ENCODE data around the gene ATG14. TPM values are rescaled to one million over a fixed set of nuclear protein-coding genes. Genes with fewer than 3 reads are reported as not detected.

The ATG14 gene
- polyA plus RNA-seq, 1 of the 3 experiments (the other 2 are of a cell fraction), result 4.3 TPM

- 50% methylated on average over 3 of the region's 3 CpGs for WGBS (ENCODE audit: low lambda C conversion rate)
- TF ChIP-seq, protein P1, sequence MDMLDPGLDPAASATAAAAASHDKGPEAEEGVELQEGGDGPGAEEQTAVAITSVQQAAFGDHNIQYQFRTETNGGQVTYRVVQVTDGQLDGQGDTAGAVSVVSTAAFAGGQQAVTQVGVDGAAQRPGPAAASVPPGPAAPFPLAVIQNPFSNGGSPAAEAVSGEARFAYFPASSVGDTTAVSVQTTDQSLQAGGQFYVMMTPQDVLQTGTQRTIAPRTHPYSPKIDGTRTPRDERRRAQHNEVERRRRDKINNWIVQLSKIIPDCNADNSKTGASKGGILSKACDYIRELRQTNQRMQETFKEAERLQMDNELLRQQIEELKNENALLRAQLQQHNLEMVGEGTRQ (IDR thresholded peaks at IDR 0.05; ENCODE audit: borderline replicate concordance, low read depth, low read length), result no peak
- TF ChIP-seq TEAD4 (IDR thresholded peaks at IDR 0.05; ENCODE audit: borderline replicate concordance, insufficient read depth) (no peak), GATA2 (CRISPR knock-in tag; IDR thresholded peaks at IDR 0.05) (0 out of 2 replicates have a peak, but pooled peaks have one; percentile 15)
- Histone ChIP-seq H3K4me2 (no peak overlapping the region), H3K4me1 (ENCODE audit: control insufficient read depth in 1 of 2, insufficient read depth in 2 of 2, low read depth in 1 of 2, low read length in 1 of 2) (peaks cover 0 to 3% of the 10 kb centered on the region in 2 experiments; a peak in 1 of 4 replicates), H3K9me2 (no peaks in the 10 kb centered on the region), H3K9ac (no peak overlapping the region), H3K4me3 (ENCODE audit: low read depth in 2 of 2, low read length in 1 of 2) (no peak overlapping the region), H3K79me2 (ENCODE audit: insufficient read depth) (peaks cover 37% of the 10 kb centered on the region; the same call in 1 of the 2 replicates), H3K36me3 (replicated peaks in 1 of 2; ENCODE audit: control insufficient read depth in 1 of 2, insufficient read depth in 2 of 2, low read length in 1 of 2) (peaks cover 6 to 19% of the 10 kb centered on the region in 2 experiments), H3K27me3 (ENCODE audit: insufficient read depth) (no peaks in the 10 kb centered on the region), H3K27ac (ENCODE audit: low read depth in 2 of 2, low read length in 1 of 2) (no peak overlapping the region), H3F3A (replicated peaks; ENCODE audit: insufficient read depth) (no peaks in the 10 kb centered on the region), H2AFZ (ENCODE audit: low read depth) (no peak overlapping the region), H3K9me3 (peaks cover 11% of the 10 kb centered on the region; the same call in 1 of the 2 replicates), H4K20me1 (ENCODE audit: insufficient read depth) (no peaks in the 10 kb centered on the region)
- no peak for DNase-seq
- ChIA-PET POLR2A (no interaction called here), CTCF (interaction anchor here (2.9 kb wide), 1 partner anchor 46 kb away, joined by 11 read pairs; the partner anchor contains the start of gene FBXO34)
These were observed 93.9 kb downstream of the ATG14 start for GRCh38 chr14:55317542-55318306.

DNA sequence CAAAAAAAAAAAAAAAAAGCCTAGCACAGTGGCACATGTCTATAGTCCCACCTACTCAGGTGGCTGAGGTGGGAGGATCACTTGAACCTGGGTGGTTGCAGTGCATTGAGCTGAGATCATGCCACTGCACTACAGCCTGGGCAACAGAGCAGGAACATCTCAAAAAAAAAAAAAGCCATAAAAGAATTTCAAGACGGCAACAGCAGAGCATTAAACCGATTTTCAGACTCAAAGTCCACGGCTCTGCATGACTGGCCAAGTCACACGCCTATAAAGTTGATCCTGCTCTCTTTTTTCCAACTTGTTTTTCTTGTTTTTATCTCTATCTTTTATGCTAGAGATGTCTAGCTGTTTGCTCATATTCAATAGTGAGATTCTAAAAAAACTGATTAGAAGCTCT lies 95.1 kb downstream of the ATG14 start:
- POLR2A ChIA-PET, result interaction anchor here (0.7 kb wide), 1 partner anchor 1108 kb away, joined by 6 read pairs; no protein-coding TSS in a partner anchor
- TF ChIP-seq TAF1 (IDR thresholded peaks at IDR 0.05; ENCODE audit: borderline replicate concordance, low read depth, low read length) (no peak), TEAD4 (IDR thresholded peaks at IDR 0.05; ENCODE audit: borderline replicate concordance, insufficient read depth) (no peak), YY1 (IDR thresholded peaks at IDR 0.05; ENCODE audit: low read depth) (no peak), FOXM1 (IDR thresholded peaks at IDR 0.05; ENCODE audit: low read depth) (no peak), RCOR1 (IDR thresholded peaks at IDR 0.05; ENCODE audit: low read length) (no peak), RXRA (IDR thresholded peaks at IDR 0.05; ENCODE audit: borderline replicate concordance, low read depth) (no peak)
- H3F3A ChIP-seq (replicated peaks; ENCODE audit: insufficient read depth), result no peaks in the 10 kb centered on the region
- no peak overlapping the region for H3K27ac ChIP-seq (ENCODE audit: low read depth in 2 of 2, low read length in 1 of 2)
- no peak overlapping the region for H3K4me2 ChIP-seq
- no peaks in the 10 kb centered on the region for H4K20me1 ChIP-seq (ENCODE audit: insufficient read depth)
- H3K9me2 ChIP-seq, result no peaks in the 10 kb centered on the region
- peaks cover 26% of the 10 kb centered on the region; the same call in 1 of the 2 replicates for H3K79me2 ChIP-seq (ENCODE audit: insufficient read depth)
- WGBS (ENCODE audit: low lambda C conversion rate), result 99% methylated on average over 4 of the region's 4 CpGs
- no peak overlapping the region for H3K9ac ChIP-seq
- no peak overlapping the region for H3K4me3 ChIP-seq (ENCODE audit: low read depth in 2 of 2, low read length in 1 of 2)
- peaks cover 11% of the 10 kb centered on the region; the same call in 1 of the 2 replicates for H3K9me3 ChIP-seq
- H2AFZ ChIP-seq (ENCODE audit: low read depth), result no peak overlapping the region
- DNase-seq, result no peak
- H3K27me3 ChIP-seq (ENCODE audit: insufficient read depth), result no peaks in the 10 kb centered on the region
- H3K4me1 ChIP-seq (ENCODE audit: control insufficient read depth in 1 of 2, insufficient read depth in 2 of 2, low read depth in 1 of 2, low read length in 1 of 2), result peaks cover 0 to 3% of the 10 kb centered on the region in 2 experiments; a peak in 1 of 4 replicates
- H3K36me3 ChIP-seq (replicated peaks in 1 of 2; ENCODE audit: control insufficient read depth in 1 of 2, insufficient read depth in 2 of 2, low read length in 1 of 2), result peaks cover 6 to 22% of the 10 kb centered on the region in 2 experiments
- CTCF ChIA-PET, result interaction anchor here (0.8 to 2.9 kb wide), 2 partner anchors 38 to 45 kb away, joined by 4 to 11 read pairs; partner anchors contain the start of gene FBXO34

Small RNA genes lying within 50 kb of the gene (small RNA-seq; reads per million reads assigned to genes)
- gene AL356801.1, result 0 reads per million in 7 experiments

Other genes starting within 250 kb of the ATG14 start
- gene DLGAP5, start 220.2 kb downstream of the ATG14 start, polyA plus RNA-seq (2012; rRNA removed), result 6.2 and 6.4 TPM in 2 replicates
- gene FBXO34, start 140.4 kb downstream of the ATG14 start, polyA plus RNA-seq (2012; rRNA removed), result 10.0 and 13.2 TPM in 2 replicates
- not detected in 2 replicates for gene TBPL2, start 28.8 kb upstream of the ATG14 start, polyA plus RNA-seq (2012; rRNA removed)
- 39.5 and 46.1 TPM in 2 replicates for gene KTN1, start 168.4 kb upstream of the ATG14 start, polyA plus RNA-seq (2012; rRNA removed)

Data from SK-N-SH (cell line).